Ascending aorta (tissue), 2 donors: ENCODE measurements around the gene TOM1L2. TPM values are rescaled to one million over a fixed set of nuclear protein-coding genes. Genes with fewer than 3 reads are reported as not detected.

Source experiments
- DNase-seq, 2 donors: peaks; one replicate each; pipeline ENCODE4 v3.0.0-alpha.2; 2019; ENCODE audit warnings: low spot score in 2 of 2
- H3K27ac ChIP-seq, 2 donors: fragments of 200-600 bp; sonication (generic); one replicate each; pipeline ENCODE4 v1.5.1; 2016 to 2017; ENCODE audit warnings: mild to moderate bottlenecking in 1 of 2
- H3K27me3 ChIP-seq: fragments of 200-600 bp; sonication (generic); one replicate; pipeline ENCODE4 v1.5.1; 2017
- H3K36me3 ChIP-seq, 2 donors: fragments of 200-600 bp; sonication (generic); one replicate each; pipeline ENCODE4 v1.5.1; 2016
- H3K4me1 ChIP-seq, 2 donors: fragments of 200-600 bp; sonication (generic); one replicate each; pipeline ENCODE4 v1.5.1; 2016 to 2017; ENCODE audit warnings: mild to moderate bottlenecking in 1 of 2
- H3K4me3 ChIP-seq, 2 donors: fragments of 200-600 bp; sonication (generic); one replicate each; pipeline ENCODE4 v1.5.1; 2016 to 2017; ENCODE audit warnings: mild to moderate bottlenecking in 1 of 2
- H3K9me3 ChIP-seq, 2 donors: fragments of 200-600 bp; sonication (generic); one replicate each; pipeline ENCODE4 v1.5.1; 2016
- CTCF ChIP-seq, 3 experiments: fragments of 200-600 bp in 2 of 3; fragments of 450-650 bp in 1 of 3; sonication (generic) in 2 of 3; IDR thresholded peaks; one replicate each; pipeline ENCODE4 v1.5.1; 2016 to 2019; ENCODE audit warnings: antibody characterized with exemption in 3 of 3, mild to moderate bottlenecking in 1 of 3, moderate library complexity in 1 of 3
- intact Hi-C: fragments of 100-400 bp; cut with DNase I; formaldehyde crosslinking; loops from one replicate; pipeline ENCODE4 v1.15.1; 2023
- total RNA-seq: library from RNA; depleted of rRNA; stranded (reverse); fragments of >200 nt; gene quantifications from one replicate; pipeline ENCODE4 v1.1.0, GENCODE V29; 2016

Gene TOM1L2
- total RNA-seq, 1 donor from 2014 or later: 39.0 TPM

GRCh38 chr17:17844500-17844899 is 127.7 kb downstream of the TOM1L2 start:
- no peak overlapping the region for H3K27ac ChIP-seq
- intact Hi-C loops: no loop called here
- H3K36me3 ChIP-seq: peaks cover 7 to 14% of the 10 kb centered on the region in 2 donors
- H3K4me1 ChIP-seq: peaks cover 12 to 31% of the 10 kb centered on the region in 2 donors
- DNase-seq: no peak
- no peak for TF ChIP-seq CTCF (IDR thresholded peaks at IDR 0.05)
- no peaks in the 10 kb centered on the region for H3K27me3 ChIP-seq
- no peaks in the 10 kb centered on the region for H3K9me3 ChIP-seq
- no peak overlapping the region for H3K4me3 ChIP-seq

- Histone ChIP-seq H3K4me3 (no peak overlapping the region), H3K9me3 (no peaks in the 10 kb centered on the region), H3K36me3 (peaks cover 7 to 14% of the 10 kb centered on the region in 2 donors), H3K27ac (no peak overlapping the region), H3K4me1 (peaks cover 12 to 31% of the 10 kb centered on the region in 2 donors), H3K27me3 (no peaks in the 10 kb centered on the region)
- DNase-seq: no peak
- no peak for TF ChIP-seq CTCF (IDR thresholded peaks at IDR 0.05)
- intact Hi-C loops: no loop called here
Observed at GRCh38 chr17:17844079-17844478, 128.1 kb downstream of the TOM1L2 start.

GRCh38 chr17:17843096-17843495 is 129.1 kb downstream of the TOM1L2 start:
- no peak for DNase-seq

DNA sequence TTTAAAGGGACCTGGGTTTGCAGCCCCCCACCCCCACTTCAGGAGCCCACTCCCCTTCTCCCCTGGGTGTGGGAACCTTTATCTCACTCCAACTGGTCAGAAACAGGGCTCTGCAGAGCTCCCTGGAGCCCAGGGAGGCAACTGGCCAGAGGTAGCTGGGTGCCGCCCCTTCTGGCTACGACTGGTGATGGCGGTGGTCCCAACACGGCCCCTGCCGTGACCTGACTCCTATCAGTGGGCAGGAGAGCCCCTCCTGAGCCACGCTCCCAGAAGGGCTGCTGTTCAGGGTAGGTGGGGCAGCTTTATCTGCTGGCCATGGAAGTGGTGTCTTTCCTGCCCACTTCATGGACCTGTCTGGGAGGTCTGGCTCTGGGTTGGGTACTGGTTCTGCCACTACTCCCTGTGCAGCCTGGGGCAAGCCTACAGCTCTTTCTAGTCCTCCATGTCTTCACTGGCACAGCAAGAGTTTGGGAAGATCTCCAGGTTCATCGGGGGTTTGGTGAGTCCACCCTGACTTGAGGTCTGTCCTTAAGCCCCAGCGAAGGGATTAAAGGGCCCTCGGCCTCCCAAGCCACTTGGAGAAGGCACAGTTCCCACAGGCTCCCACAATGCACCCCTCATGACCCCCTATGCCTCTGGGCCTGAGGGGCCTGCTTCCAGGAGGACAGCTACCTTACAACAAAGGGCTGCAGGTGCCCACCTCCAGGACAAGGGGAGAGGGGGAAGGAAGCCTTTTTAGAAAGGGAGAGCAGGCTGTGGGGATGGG is 129.9 kb downstream of the TOM1L2 start:
- H3K4me1 ChIP-seq: peaks cover 9 to 39% of the 10 kb centered on the region in 2 donors
- H3K4me3 ChIP-seq: no peak overlapping the region
- H3K27ac ChIP-seq: peak overlapping the region; percentile 93 to 98
- peaks cover 4 to 14% of the 10 kb centered on the region in 2 donors for H3K36me3 ChIP-seq
- intact Hi-C loops: no loop called here
- TF ChIP-seq CTCF (IDR thresholded peaks at IDR 0.05): no peak
- no peak for DNase-seq
- H3K27me3 ChIP-seq: no peaks in the 10 kb centered on the region
- H3K9me3 ChIP-seq: no peaks in the 10 kb centered on the region

More at GRCh38 chr17:17843096-17843495, 129.1 kb downstream of the TOM1L2 start:
- H3K4me3 ChIP-seq: no peak overlapping the region
- no peak for TF ChIP-seq CTCF (IDR thresholded peaks at IDR 0.05)
- H3K4me1 ChIP-seq: peaks cover 5 to 32% of the 10 kb centered on the region in 2 donors
- no peaks in the 10 kb centered on the region for H3K27me3 ChIP-seq
- H3K36me3 ChIP-seq: peaks cover 7 to 14% of the 10 kb centered on the region in 2 donors
- intact Hi-C loops: no loop called here
- H3K27ac ChIP-seq: no peak overlapping the region
- no peaks in the 10 kb centered on the region for H3K9me3 ChIP-seq

DNA sequence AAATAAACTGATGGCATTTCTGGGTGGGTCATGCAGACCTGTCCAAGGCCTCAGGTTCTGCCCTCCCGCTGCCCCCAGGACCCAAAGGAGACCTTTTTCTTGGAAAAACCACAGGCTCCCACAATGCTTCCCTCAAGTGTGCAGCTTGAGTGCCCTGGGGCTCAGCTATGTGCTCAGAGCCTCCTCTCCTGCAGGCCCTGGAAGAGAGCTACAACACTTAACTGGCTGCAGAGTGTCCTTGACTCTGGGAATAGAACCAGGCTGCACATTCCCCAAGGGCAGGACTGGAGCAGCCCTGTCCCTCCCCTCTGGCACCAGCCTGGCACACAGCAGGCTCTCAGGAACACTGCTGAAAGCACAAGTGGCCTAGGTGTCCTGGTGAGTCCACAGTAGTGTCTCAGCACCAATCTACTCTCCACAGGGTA is 130.6 kb downstream of the TOM1L2 start:
- intact Hi-C loops: no loop called here
- Histone ChIP-seq H3K36me3 (peaks cover 0 to 7% of the 10 kb centered on the region in 2 donors), H3K4me3 (no peak overlapping the region), H3K4me1 (peaks cover 12 to 44% of the 10 kb centered on the region in 2 donors), H3K9me3 (no peaks in the 10 kb centered on the region), H3K27me3 (no peaks in the 10 kb centered on the region), H3K27ac (peak overlapping the region; percentile 93 to 98)
- TF ChIP-seq CTCF (IDR thresholded peaks at IDR 0.05): no peak
- DNase-seq: no peak
